K562 treated with DMSO at 1 percent for 24 hours (cell line): ENCODE measurements around the gene NXNL2. TPM values are rescaled to one million over a fixed set of nuclear protein-coding genes. Genes with fewer than 3 reads are reported as not detected.

Source experiments
- total RNA-seq: library from RNA; unstranded; fragments of 300-600 nt; gene quantifications from 2 replicates; pipeline ENCODE4 v1.2.3, GENCODE V29; 2022; ENCODE audit warnings: low read depth; ENCODE audit not compliant: insufficient read depth

NXNL2 gene
- not detected in 2 replicates for total RNA-seq

DNA sequence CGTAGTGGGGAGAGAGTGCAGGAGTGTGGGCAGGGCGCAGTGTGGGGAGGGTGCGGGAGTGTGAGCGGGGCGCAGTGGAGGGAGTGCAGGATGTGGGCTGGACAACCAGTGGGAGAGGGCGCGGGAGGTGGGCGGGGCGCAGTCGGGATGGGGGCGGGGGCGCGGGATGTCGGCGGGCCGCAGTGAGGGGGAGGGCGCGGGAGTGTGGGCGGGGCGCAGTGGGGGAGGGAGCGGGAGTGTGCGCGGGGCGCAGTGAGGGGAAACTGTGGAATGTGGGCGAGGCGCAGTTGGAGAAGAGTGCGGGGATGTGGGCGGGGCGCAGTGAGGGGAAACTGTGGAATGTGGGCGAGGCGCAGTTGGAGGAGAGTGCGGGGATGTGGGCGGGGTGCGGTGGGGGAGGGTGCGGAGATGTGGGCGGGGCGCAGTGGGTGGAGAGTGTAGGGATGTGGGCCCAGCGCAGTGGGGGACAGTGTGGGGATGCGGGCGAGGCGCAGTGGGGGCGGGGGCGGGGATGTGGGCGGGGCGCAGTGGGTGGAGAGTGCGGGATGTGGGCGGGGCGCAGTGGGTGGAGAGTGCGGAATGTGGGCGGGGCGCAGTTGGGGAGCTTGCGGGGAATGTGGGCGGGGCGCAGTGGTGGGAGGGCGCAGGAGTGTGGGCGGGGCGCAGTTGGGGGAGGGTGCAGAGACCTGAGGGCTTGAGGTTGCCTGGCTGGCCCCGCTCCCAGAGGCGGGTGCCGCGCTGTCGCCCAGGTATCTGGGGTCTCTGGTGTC lies at the start of gene NXNL2:
Gene NXNL2, plus strand, starts transcription at position 723 of the 770 bp plus-strand sequence. CDS start 257 bp downstream, outside the sequence.

Other genes starting within 250 kb of the NXNL2 start
- 12.5 and 13.9 TPM in 2 replicates for gene SPIN1, start 146.7 kb upstream of the NXNL2 start, total RNA-seq